Keratinocyte (primary cell): Measurements from ENCODE around the gene NTNG2. TPM values are rescaled to one million over a fixed set of nuclear protein-coding genes. Genes with fewer than 3 reads are reported as not detected.

Experiments used
- DNase-seq: peaks from one replicate; pipeline ENCODE4 v3.0.0-alpha.2; 2011; ENCODE audit warnings: low read depth, missing footprints, low spot score
- FAIRE-seq: peaks from 2 replicates; lab custom pipeline; 2011; peaks lifted over from hg19 to GRCh38; lab: Jason Lieb, UNC
- H2AFZ ChIP-seq: 2 replicates; pipeline ENCODE4 v1.6.0; 2012; ENCODE audit warnings: low read length, control low read depth, inconsistent platforms; ENCODE audit not compliant: control insufficient read depth
- H3K27ac ChIP-seq: 2 replicates; pipeline ENCODE4 v1.5.1; 2011; ENCODE audit warnings: low read length; ENCODE audit not compliant: control insufficient read depth, insufficient read depth
- H3K27me3 ChIP-seq: 3 replicates; pipeline ENCODE4 v1.6.0; 2011; ENCODE audit warnings: low read length; ENCODE audit not compliant: control insufficient read depth, insufficient read depth; ENCODE audit errors: extremely low read depth
- H3K36me3 ChIP-seq, 2 experiments: 2 replicates in 1 of 2; 3 replicates in 1 of 2; pipeline ENCODE4 v1.5.1; 2011; ENCODE audit warnings: low read length in 2 of 2, mild to moderate bottlenecking in 1 of 2; ENCODE audit not compliant: control insufficient read depth in 2 of 2, insufficient read depth in 2 of 2; ENCODE audit errors: extremely low read depth in 1 of 2
- H3K4me1 ChIP-seq: 3 replicates; pipeline ENCODE4 v1.5.1; 2011; ENCODE audit warnings: low read length; ENCODE audit not compliant: control insufficient read depth, insufficient read depth; ENCODE audit errors: extremely low read depth
- H3K4me2 ChIP-seq: 3 replicates; pipeline ENCODE4 v1.6.0; 2011; ENCODE audit warnings: low read depth, low read length; ENCODE audit not compliant: control insufficient read depth, insufficient read depth; ENCODE audit errors: extremely low read depth
- H3K4me3 ChIP-seq, 3 experiments: fragments of 200-600 bp in 1 of 3; sonication (generic) in 1 of 3; 2 replicates in 2 of 3; 3 replicates in 1 of 3; pipeline ENCODE4 v1.5.1; 2011 to 2016; ENCODE audit warnings: low read length in 3 of 3, mild to moderate bottlenecking in 3 of 3, control low read depth in 2 of 3, inconsistent platforms in 1 of 3, low read depth in 1 of 3, mixed read lengths in 1 of 3, mixed run types in 1 of 3, moderate library complexity in 1 of 3; ENCODE audit not compliant: control insufficient read depth in 2 of 3, insufficient read depth in 2 of 3; ENCODE audit errors: extremely low read depth in 1 of 3
- H3K79me2 ChIP-seq: 2 replicates; pipeline ENCODE4 v1.6.0; 2012; ENCODE audit warnings: low read length; ENCODE audit not compliant: control insufficient read depth, insufficient read depth
- H3K9ac ChIP-seq: 3 replicates; pipeline ENCODE4 v1.6.0; 2011; ENCODE audit warnings: low read length; ENCODE audit not compliant: control insufficient read depth, insufficient read depth; ENCODE audit errors: extremely low read depth
- H3K9me1 ChIP-seq: 3 replicates; pipeline ENCODE4 v1.6.0; 2011; ENCODE audit warnings: low read length; ENCODE audit not compliant: control insufficient read depth, insufficient read depth; ENCODE audit errors: extremely low read depth
- H3K9me3 ChIP-seq: 2 replicates; pipeline ENCODE4 v1.5.1; 2012; ENCODE audit warnings: low read depth, low read length; ENCODE audit not compliant: control insufficient read depth
- H4K20me1 ChIP-seq: 3 replicates; pipeline ENCODE4 v1.6.0; 2011; ENCODE audit warnings: low read length; ENCODE audit not compliant: control insufficient read depth, insufficient read depth; ENCODE audit errors: extremely low read depth
- CTCF ChIP-seq, 3 experiments: IDR thresholded peaks in 1 of 3; conservative IDR thresholded peaks in 1 of 3; optimal IDR thresholded peaks in 1 of 3; 2 replicates in 2 of 3; 3 replicates in 1 of 3; pipeline versions ENCODE3 to v1.5.1; 2011; ENCODE audit warnings: low read length in 3 of 3, mild to moderate bottlenecking in 3 of 3, moderate library complexity in 2 of 3, control low read depth in 1 of 3, inconsistent platforms in 1 of 3; ENCODE audit not compliant: insufficient read depth in 2 of 3; ENCODE audit errors: extremely low read depth in 1 of 3
- EZH2 ChIP-seq: IDR thresholded peaks from one replicate; pipeline ENCODE4 v1.6.1; 2012; ENCODE audit warnings: inconsistent platforms, mild to moderate bottlenecking, low read length, moderate library complexity
- dilution Hi-C: fragments of 300-500 bp; cut with MboI; formaldehyde crosslinking; loops from one replicate; pipeline ENCODE4 v1.7.0; 2020; ENCODE audit warnings: low sequenced_read_pairs; ENCODE audit not compliant: extremely low pct_ligation_motif_present
- polyA plus RNA-seq, 5 experiments: library from polyadenylated mRNA; depleted of rRNA in 3 of 5; stranded (reverse) in 3 of 5; stranded (forward) in 1 of 5; unstranded in 1 of 5; fragments of >200 nt; gene quantifications; 1 replicate in 1 of 5; 2 replicates in 3 of 5; 3 replicates in 1 of 5; pipeline versions ENCODE4 v1.2.1 to v1.2.3, GENCODE V29; 2011 to 2012; ENCODE audit warnings: missing spikeins in 2 of 5, low read depth in 1 of 5, low replicate concordance in 1 of 5

Gene NTNG2
- polyA plus RNA-seq, 1 donor (not counting 4 experiments of a cell fraction or from before 2014, with no cell fraction given) = 0.05 TPM

GRCh38 chr9:132116583-132116982 is 45.3 kb upstream of the NTNG2 start:
- no peaks in the 10 kb centered on the region for H3K79me2 ChIP-seq
- no peak overlapping the region for H3K4me3 ChIP-seq
- no peak overlapping the region for H3K9ac ChIP-seq
- TF ChIP-seq EZH2 (no peak), CTCF (optimal IDR thresholded peaks at IDR 0.05 in 1 of 3, IDR thresholded peaks at IDR 0.05 in 1 of 3, conservative IDR thresholded peaks at IDR 0.05 in 1 of 3; ENCODE audit: extremely low read depth in 1 of 3, insufficient read depth in 2 of 3, low read length in 3 of 3) (no peak)
- dilution Hi-C loops = no loop called here
- FAIRE-seq (no peak), DNase-seq (no peak)
- no peak overlapping the region for H3K27ac ChIP-seq
- H2AFZ ChIP-seq = no peak overlapping the region
- H4K20me1 ChIP-seq = no peaks in the 10 kb centered on the region
- H3K36me3 ChIP-seq = no peaks in the 10 kb centered on the region
- H3K4me1 ChIP-seq = no peaks in the 10 kb centered on the region
- peaks cover 35% of the 10 kb centered on the region for H3K27me3 ChIP-seq
- H3K9me3 ChIP-seq = no peaks in the 10 kb centered on the region
- H3K9me1 ChIP-seq = no peaks in the 10 kb centered on the region
- H3K4me2 ChIP-seq = no peak overlapping the region

- dilution Hi-C loops = no loop called here
- TF ChIP-seq EZH2 (no peak), CTCF (optimal IDR thresholded peaks at IDR 0.05 in 1 of 3, IDR thresholded peaks at IDR 0.05 in 1 of 3, conservative IDR thresholded peaks at IDR 0.05 in 1 of 3; ENCODE audit: extremely low read depth in 1 of 3, insufficient read depth in 2 of 3, low read length in 3 of 3) (no peak)
- no peaks in the 10 kb centered on the region for H3K79me2 ChIP-seq
Measured at GRCh38 chr9:132117694-132118093, 44.2 kb upstream of the NTNG2 start.

More at GRCh38 chr9:132117694-132118093, 44.2 kb upstream of the NTNG2 start:
- H3K9me1 ChIP-seq = no peaks in the 10 kb centered on the region
- H3K27me3 ChIP-seq = peaks cover 45% of the 10 kb centered on the region
- H3K27ac ChIP-seq = no peak overlapping the region
- DNase-seq (no peak), FAIRE-seq (no peak)
- no peak overlapping the region for H3K4me3 ChIP-seq
- H3K4me2 ChIP-seq = no peak overlapping the region
- H4K20me1 ChIP-seq = no peaks in the 10 kb centered on the region
- H3K36me3 ChIP-seq = no peaks in the 10 kb centered on the region
- no peak overlapping the region for H2AFZ ChIP-seq
- no peaks in the 10 kb centered on the region for H3K4me1 ChIP-seq
- H3K9me3 ChIP-seq = no peaks in the 10 kb centered on the region
- H3K9ac ChIP-seq = no peak overlapping the region
